HG02759 (cell line): ENCODE data around the gene GBF1.
"Not testable (repeated sequence)": the region's sequence is repeated elsewhere in the genome, so short reads cannot be mapped to it uniquely, and the experiment has no call there.

Experiments used
- ATAC-seq: cut with Tn5 transposase; IDR thresholded peaks from one replicate; pipeline ENCODE4 v1.9.1; 2021; ENCODE audit warnings: mild to moderate bottlenecking, moderate library complexity; ENCODE audit not compliant: unreplicated experiment

Gene GBF1

GRCh38 chr10:102268375-102268888 is 23.1 kb downstream of the GBF1 start:
- ATAC-seq, result no peak

- no peak for ATAC-seq
Observed at GRCh38 chr10:102269017-102269416, 23.7 kb downstream of the GBF1 start.

GRCh38 chr10:102274062-102274461 is 28.7 kb downstream of the GBF1 start:
- ATAC-seq, result no peak

- no peak for ATAC-seq
Observed at GRCh38 chr10:102275343-102275742, 30.0 kb downstream of the GBF1 start.

GRCh38 chr10:102279104-102279503 is 33.8 kb downstream of the GBF1 start:
- no peak for ATAC-seq

GRCh38 chr10:102280397-102281101 is 35.2 kb downstream of the GBF1 start:
- no peak for ATAC-seq

GRCh38 chr10:102281102-102281487 is 35.8 kb downstream of the GBF1 start:
- ATAC-seq, result no peak

GRCh38 chr10:102283488-102283887 is 38.2 kb downstream of the GBF1 start:
- no peak for ATAC-seq

- no peak for ATAC-seq
Observed at GRCh38 chr10:102283890-102284289, 38.6 kb downstream of the GBF1 start.

GRCh38 chr10:102284531-102284930 is 39.2 kb downstream of the GBF1 start:
- no peak for ATAC-seq

- no peak for ATAC-seq
Observed at GRCh38 chr10:102285133-102285532, 39.8 kb downstream of the GBF1 start.

- ATAC-seq, result no peak
Observed at GRCh38 chr10:102286216-102286615, 40.9 kb downstream of the GBF1 start.

GRCh38 chr10:102287538-102287937 is 42.2 kb downstream of the GBF1 start:
- no peak for ATAC-seq

GRCh38 chr10:102287991-102288390 is 42.7 kb downstream of the GBF1 start:
- no peak for ATAC-seq

- no peak for ATAC-seq
Observed at GRCh38 chr10:102289356-102289755, 44.0 kb downstream of the GBF1 start.

GRCh38 chr10:102289840-102290239 is 44.5 kb downstream of the GBF1 start:
- ATAC-seq, result no peak

GRCh38 chr10:102291221-102291905 is 46.0 kb downstream of the GBF1 start:
- ATAC-seq, result no peak

- ATAC-seq, result no peak
Observed at GRCh38 chr10:102297101-102297500, 51.8 kb downstream of the GBF1 start.

- ATAC-seq, result no peak
Observed at GRCh38 chr10:102298899-102299298, 53.6 kb downstream of the GBF1 start.

- ATAC-seq, result no peak
Observed at GRCh38 chr10:102299873-102300272, 54.5 kb downstream of the GBF1 start.

- no peak for ATAC-seq
Observed at GRCh38 chr10:102300278-102300843, 55.0 kb downstream of the GBF1 start.

- ATAC-seq, result not testable (repeated sequence)
Observed at GRCh38 chr10:102300912-102301311, 55.6 kb downstream of the GBF1 start.
